ENCODE results near the gene SH2D4B. TPM values are rescaled to one million over a fixed set of nuclear protein-coding genes. Genes with fewer than 3 reads are reported as not detected.

The SH2D4B gene
- total and polyA plus RNA-seq, 2 of the 13 experiments (the other 11 are each of a cell fraction or from before 2014, with no cell fraction given) = not detected

DNA sequence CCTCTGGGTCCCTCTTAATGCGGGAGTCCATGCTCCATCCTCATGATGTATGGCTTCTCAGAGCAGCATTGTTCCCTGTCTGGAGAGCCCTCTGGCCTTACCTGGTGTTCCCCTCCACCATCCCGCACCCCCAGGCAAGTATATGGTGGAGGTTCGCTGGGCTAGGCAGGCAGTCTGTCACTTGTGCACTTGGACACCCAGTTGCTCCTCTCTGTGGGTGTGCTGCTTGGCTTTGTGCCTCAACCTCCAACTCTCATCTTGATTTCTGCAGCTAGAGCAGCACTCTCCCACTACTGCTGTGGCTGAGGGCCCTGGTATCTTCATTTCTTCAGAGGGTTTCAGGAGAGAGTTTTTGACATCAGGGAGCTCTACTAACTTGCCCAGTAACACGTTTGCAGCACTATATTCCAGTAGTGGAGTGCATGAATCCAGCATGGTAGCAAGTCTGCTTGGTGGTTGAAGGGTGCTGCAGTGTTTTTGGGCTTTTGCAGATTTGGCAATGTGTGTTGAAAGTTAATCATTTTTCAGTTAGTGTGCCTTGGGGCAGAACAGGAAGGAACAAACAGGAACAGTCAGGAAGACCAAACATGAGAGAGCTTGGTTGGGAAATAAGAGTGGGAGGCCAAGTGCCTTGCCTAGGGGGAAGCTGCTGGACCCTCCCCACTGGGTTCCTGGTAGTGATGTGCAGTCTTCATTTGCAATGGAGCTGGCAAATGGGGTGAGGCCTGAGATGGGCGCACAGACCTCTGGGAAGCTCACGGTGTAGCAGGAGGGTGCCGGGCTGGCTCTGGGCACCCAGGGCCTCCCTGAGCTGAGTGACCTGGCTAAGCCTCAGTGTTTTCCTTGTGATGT is 46.2 kb upstream of the SH2D4B start (continued):
- TF ChIP-seq, protein P1, sequence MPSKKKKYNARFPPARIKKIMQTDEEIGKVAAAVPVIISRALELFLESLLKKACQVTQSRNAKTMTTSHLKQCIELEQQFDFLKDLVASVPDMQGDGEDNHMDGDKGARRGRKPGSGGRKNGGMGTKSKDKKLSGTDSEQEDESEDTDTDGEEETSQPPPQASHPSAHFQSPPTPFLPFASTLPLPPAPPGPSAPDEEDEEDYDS (CRISPR knock-in tag; IDR thresholded peaks at IDR 0.05) = peak; percentile 57
- TF ChIP-seq ZNF33B (CRISPR knock-in tag; IDR thresholded peaks at IDR 0.05) = no peak
- TF ChIP-seq JUND (CRISPR knock-in tag; IDR thresholded peaks at IDR 0.05) = 0 out of 2 replicates have a peak, but pooled peaks have one; percentile 20
- TF ChIP-seq, protein P2, sequence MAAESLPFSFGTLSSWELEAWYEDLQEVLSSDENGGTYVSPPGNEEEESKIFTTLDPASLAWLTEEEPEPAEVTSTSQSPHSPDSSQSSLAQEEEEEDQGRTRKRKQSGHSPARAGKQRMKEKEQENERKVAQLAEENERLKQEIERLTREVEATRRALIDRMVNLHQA (CRISPR knock-in tag; IDR thresholded peaks at IDR 0.05) = no peak
- no peak for TF ChIP-seq HCFC1 (IDR thresholded peaks at IDR 0.05; ENCODE audit: low read depth, low read length)
- TF ChIP-seq, protein P3, sequence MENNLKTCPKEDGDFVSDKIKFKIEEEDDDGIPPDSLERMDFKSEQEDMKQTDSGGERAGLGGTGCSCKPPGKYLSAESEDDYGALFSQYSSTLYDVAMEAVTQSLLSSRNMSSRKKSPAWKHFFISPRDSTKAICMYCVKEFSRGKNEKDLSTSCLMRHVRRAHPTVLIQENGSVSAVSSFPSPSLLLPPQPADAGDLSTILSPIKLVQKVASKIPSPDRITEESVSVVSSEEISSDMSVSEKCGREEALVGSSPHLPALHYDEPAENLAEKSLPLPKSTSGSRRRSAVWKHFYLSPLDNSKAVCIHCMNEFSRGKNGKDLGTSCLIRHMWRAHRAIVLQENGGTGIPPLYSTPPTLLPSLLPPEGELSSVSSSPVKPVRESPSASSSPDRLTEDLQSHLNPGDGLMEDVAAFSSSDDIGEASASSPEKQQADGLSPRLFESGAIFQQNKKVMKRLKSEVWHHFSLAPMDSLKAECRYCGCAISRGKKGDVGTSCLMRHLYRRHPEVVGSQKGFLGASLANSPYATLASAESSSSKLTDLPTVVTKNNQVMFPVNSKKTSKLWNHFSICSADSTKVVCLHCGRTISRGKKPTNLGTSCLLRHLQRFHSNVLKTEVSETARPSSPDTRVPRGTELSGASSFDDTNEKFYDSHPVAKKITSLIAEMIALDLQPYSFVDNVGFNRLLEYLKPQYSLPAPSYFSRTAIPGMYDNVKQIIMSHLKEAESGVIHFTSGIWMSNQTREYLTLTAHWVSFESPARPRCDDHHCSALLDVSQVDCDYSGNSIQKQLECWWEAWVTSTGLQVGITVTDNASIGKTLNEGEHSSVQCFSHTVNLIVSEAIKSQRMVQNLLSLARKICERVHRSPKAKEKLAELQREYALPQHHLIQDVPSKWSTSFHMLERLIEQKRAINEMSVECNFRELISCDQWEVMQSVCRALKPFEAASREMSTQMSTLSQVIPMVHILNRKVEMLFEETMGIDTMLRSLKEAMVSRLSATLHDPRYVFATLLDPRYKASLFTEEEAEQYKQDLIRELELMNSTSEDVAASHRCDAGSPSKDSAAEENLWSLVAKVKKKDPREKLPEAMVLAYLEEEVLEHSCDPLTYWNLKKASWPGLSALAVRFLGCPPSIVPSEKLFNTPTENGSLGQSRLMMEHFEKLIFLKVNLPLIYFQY (CRISPR knock-in tag; IDR thresholded peaks at IDR 0.05; ENCODE audit: borderline replicate concordance) = 0 out of 2 replicates have a peak, but pooled peaks have one; percentile 33
- TF ChIP-seq ZNF75D (CRISPR knock-in tag; IDR thresholded peaks at IDR 0.05; ENCODE audit: borderline replicate concordance) = no peak
- TF ChIP-seq MEIS1 (CRISPR knock-in tag; IDR thresholded peaks at IDR 0.05; ENCODE audit: borderline replicate concordance) = no peak
- TF ChIP-seq, protein P4, sequence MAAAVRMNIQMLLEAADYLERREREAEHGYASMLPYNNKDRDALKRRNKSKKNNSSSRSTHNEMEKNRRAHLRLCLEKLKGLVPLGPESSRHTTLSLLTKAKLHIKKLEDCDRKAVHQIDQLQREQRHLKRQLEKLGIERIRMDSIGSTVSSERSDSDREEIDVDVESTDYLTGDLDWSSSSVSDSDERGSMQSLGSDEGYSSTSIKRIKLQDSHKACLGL (CRISPR knock-in tag; IDR thresholded peaks at IDR 0.05) = no peak
- TF ChIP-seq CBX1 (IDR thresholded peaks at IDR 0.05; ENCODE audit: low read depth) = peak; percentile 37
- TF ChIP-seq, protein P5, sequence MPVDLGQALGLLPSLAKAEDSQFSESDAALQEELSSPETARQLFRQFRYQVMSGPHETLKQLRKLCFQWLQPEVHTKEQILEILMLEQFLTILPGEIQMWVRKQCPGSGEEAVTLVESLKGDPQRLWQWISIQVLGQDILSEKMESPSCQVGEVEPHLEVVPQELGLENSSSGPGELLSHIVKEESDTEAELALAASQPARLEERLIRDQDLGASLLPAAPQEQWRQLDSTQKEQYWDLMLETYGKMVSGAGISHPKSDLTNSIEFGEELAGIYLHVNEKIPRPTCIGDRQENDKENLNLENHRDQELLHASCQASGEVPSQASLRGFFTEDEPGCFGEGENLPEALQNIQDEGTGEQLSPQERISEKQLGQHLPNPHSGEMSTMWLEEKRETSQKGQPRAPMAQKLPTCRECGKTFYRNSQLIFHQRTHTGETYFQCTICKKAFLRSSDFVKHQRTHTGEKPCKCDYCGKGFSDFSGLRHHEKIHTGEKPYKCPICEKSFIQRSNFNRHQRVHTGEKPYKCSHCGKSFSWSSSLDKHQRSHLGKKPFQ (CRISPR knock-in tag; IDR thresholded peaks at IDR 0.05; ENCODE audit: insufficient replicate concordance) = peak; percentile 29
- TF ChIP-seq CEBPB (IDR thresholded peaks at IDR 0.05; ENCODE audit: borderline replicate concordance, low read depth, low read length) = peak; percentile 53; the same call in 1 of the 2 replicates
- TF ChIP-seq, protein P6, sequence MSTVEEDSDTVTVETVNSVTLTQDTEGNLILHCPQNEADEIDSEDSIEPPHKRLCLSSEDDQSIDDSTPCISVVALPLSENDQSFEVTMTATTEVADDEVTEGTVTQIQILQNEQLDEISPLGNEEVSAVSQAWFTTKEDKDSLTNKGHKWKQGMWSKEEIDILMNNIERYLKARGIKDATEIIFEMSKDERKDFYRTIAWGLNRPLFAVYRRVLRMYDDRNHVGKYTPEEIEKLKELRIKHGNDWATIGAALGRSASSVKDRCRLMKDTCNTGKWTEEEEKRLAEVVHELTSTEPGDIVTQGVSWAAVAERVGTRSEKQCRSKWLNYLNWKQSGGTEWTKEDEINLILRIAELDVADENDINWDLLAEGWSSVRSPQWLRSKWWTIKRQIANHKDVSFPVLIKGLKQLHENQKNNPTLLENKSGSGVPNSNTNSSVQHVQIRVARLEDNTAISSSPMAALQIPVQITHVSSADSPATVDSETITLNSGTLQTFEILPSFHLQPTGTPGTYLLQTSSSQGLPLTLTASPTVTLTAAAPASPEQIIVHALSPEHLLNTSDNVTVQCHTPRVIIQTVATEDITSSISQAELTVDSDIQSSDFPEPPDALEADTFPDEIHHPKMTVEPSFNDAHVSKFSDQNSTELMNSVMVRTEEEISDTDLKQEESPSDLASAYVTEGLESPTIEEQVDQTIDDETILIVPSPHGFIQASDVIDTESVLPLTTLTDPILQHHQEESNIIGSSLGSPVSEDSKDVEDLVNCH (CRISPR knock-in tag; IDR thresholded peaks at IDR 0.05) = no peak
- peak; percentile 80; the same call in 1 of the 2 replicates for TF ChIP-seq ZNF12 (CRISPR knock-in tag; IDR thresholded peaks at IDR 0.05)
- no peak for TF ChIP-seq ZNF703 (CRISPR knock-in tag; IDR thresholded peaks at IDR 0.05; ENCODE audit: borderline replicate concordance)
- TF ChIP-seq, protein P7, sequence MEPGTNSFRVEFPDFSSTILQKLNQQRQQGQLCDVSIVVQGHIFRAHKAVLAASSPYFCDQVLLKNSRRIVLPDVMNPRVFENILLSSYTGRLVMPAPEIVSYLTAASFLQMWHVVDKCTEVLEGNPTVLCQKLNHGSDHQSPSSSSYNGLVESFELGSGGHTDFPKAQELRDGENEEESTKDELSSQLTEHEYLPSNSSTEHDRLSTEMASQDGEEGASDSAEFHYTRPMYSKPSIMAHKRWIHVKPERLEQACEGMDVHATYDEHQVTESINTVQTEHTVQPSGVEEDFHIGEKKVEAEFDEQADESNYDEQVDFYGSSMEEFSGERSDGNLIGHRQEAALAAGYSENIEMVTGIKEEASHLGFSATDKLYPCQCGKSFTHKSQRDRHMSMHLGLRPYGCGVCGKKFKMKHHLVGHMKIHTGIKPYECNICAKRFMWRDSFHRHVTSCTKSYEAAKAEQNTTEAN (CRISPR knock-in tag; conservative IDR thresholded peaks at IDR 0.05) = 0 out of 2 replicates have a peak, but pooled peaks have one; percentile 15
- TF ChIP-seq ZNF33A (CRISPR knock-in tag; IDR thresholded peaks at IDR 0.05; ENCODE audit: borderline replicate concordance) = no peak

All from HepG2 (cell line).